Activated naive CD8-positive, alpha-beta T cell treated with anti-CD3 and anti-CD28 coated beads, Interleukin-2, amount 50 U/mL, for 16 hours (primary cell): Measurements from ENCODE around the gene KDF1.

Experiments
- DNase-seq: peaks from one replicate; pipeline ENCODE4 v3.0.0-alpha.2; 2020; ENCODE audit warnings: low read depth, low spot score

Gene KDF1

DNA sequence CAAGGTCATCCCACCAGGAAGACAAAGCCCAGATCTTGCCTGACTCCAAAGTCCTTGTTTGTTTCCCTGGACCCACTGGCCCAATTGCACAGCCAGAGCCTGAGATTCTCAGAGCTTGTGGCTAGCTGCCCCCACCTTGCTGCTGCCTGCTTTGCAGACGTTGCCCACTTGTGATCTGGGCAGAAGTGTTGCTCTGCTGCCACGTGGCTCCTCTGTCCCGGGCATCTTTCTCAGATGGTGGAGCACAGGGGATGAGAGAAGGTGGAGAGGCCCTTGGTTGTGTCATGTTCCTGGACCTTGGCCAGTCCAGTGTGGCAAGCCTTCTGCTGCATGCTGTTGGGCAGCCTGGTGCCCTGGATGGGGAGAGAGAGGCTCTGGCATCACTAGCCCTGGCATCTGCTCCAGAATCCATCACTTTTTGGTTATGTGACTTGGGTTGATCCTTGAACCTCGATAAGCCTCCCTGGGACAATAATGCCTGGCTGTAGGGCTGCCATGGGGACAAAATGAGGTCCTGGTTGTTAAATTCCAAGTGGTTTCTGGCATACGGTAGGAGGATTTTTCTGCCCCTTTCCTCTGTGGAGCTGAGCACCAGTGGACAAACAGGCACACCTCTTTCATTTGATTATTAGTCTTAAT is 44.9 kb downstream of the KDF1 start:
- no peak for DNase-seq

DNA sequence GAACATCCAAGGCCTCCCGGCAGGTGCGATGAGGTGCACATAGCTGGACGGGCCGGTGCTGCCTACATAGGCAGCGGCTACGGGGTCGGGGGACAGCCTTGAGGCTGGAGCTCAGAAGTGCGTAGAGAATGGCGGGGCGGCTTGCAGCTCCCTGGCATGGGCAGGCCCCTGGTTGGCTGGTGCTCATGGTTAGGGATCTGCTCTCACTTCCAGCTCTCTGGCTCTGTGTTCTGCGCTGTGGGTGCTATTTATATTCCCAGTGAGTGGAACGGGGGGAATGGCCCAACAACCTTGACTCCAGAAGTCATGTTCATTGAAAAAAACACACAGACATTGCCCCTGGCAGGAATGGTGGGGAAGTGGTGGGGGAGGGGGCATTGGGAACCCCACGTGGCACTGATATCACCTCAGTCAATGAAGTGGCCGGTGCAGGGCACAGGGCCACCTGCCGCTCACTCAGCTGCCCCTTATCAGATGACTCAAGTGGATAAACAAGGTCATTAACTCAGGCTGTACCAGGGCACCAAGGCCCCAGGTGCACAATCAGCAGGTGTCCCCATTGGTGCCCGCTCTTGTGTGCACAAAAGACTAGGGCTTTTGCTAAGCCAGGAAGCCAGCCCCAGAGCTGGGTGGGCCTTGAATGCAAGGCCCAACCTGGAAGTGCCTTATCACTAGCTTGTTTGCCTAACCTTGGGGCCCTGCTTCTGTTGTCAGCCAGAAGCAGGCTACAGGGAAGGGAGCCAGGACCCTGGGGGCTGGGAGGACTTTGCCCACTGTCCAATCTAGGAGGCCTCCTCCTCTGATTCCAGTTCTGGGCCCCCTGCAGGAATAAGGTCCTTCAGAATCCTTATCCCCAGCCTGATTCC is 46.3 kb downstream of the KDF1 start, which contains the start of gene NR0B2:
TSS of gene NR0B2 (minus strand) at position 222 of the 866 bp plus-strand sequence. CDS start at position 187, 35 bp downstream.
- no peak for DNase-seq

DNA sequence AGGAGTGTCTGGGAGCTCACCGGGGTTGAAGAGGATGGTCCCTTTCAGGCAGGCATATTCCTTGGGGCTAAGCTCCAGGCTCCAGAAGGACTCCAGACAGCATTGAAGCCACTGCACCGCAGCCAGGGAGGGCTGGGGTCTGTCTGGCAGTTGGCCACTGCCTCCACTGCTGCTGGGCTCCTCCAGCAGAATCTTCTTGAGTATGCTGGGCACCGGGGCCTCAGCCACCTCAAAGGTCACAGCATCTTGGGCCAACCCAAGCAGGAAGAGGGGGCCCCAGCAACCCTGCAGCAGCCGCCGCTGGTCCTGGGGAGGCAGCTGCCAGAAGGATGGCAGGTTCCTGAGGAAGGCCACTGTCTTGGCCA is 46.9 kb downstream of the KDF1 start:
- DNase-seq: no peak

DNA sequence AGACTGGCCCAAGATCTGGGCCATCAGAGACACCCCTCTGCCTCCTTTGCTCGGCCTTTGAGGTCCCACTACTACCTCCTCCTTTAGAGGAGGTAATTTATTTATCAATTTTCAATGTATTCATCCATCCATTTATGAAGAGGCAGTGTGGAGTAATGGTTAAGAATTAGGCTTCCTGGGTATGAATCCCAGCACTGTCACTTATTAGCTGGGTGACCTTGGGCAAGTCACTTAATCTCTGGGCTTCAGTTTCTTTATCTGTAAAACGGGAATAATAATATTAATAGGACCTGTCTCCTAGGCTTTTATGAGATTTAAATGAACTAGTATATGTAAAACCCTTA is 48.1 kb downstream of the KDF1 start:
- DNase-seq: no peak

DNA sequence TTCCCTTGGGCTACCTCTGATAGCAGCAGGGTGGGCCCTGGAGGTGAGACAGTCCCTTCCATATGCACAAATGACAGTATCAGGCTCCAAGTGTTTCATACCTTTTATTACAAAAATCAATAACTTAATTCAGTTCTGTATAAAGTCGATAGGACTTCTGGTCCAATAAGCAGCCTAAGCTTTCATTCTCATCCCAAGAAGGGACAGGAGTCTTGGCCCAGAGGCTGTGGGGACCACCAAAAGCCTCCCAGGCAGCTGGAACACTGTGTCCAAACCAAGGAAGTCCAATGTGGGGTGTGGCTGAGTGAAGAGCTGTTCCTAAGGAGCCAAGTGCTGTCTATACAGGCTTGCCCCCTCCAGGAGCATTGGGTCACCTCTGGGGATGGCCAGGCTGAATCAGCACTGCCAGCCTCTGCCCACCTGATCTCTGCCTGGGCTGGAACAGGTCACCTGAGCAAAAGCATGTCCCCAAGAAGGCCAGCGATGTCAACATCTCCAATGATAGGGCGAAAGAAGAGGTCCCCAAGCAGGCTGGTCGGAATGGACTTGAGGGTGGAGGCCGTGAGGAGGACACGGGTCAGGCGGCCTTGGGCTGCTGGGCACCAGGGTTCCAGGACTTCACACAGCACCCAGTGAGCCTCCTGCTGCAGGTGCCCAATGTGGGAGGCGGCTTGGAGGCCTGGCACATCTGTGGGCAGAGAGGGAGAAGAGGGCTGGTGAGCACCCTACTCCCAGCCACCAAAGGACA is 48.7 kb downstream of the KDF1 start:
- DNase-seq: no peak

DNA sequence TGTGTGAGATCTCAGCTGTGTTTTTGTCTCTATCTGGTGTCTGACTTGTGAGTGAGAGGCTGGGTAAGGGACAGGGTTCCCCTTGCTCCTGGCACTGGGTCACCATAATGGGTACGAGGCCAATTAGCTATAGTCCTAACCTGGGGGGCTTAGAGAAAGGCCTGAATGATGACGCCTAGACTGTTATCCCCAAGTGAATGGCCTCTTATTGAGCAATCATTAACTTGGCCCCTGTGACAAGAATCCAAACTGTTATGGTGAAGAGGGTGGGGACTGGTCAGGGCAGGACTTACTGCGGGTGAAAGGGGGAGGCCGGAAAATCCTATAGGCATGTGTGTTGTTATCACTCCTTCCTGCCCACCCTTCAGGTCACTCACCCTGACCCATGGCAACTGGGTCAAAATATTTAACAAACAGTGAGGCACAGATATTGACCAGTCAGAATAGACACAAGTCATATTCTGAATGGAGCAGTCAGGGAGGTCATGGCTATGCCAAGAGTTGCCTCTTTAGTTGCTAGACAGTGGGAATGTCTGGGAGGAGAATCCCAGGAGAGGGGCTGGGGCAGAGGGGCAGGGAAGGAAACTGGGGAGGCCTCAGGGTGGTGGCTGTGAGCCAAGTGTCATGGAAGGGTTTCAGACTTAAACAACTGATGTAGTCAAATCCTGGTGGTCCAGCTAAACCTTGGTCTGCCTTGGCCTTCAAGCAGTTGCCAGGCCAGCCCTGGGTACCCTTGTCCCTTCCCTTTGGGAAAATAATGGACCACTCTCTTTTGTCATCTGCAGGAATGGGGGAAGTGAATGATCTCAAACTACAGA is 49.7 kb downstream of the KDF1 start:
- DNase-seq: no peak

DNA sequence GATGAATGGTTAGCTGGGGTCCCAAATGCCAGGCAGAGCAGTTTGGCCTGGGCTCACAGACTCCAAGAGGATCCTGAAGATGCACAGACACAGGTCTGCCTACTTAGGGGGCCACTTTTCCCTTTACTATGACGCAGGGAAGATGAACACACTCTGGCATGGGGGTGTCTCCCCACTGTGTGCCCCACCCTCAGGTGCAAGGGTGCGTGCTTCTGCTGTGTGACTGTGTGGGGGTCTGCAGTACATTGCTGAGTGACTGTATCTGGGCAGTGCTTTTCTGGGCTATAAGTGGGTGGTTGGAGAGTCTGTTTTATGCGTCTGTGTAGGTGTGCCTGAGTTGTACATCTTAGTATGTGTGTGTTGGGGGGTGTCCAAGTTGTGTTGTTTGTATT is 50.3 kb downstream of the KDF1 start:
- DNase-seq: no peak

DNA sequence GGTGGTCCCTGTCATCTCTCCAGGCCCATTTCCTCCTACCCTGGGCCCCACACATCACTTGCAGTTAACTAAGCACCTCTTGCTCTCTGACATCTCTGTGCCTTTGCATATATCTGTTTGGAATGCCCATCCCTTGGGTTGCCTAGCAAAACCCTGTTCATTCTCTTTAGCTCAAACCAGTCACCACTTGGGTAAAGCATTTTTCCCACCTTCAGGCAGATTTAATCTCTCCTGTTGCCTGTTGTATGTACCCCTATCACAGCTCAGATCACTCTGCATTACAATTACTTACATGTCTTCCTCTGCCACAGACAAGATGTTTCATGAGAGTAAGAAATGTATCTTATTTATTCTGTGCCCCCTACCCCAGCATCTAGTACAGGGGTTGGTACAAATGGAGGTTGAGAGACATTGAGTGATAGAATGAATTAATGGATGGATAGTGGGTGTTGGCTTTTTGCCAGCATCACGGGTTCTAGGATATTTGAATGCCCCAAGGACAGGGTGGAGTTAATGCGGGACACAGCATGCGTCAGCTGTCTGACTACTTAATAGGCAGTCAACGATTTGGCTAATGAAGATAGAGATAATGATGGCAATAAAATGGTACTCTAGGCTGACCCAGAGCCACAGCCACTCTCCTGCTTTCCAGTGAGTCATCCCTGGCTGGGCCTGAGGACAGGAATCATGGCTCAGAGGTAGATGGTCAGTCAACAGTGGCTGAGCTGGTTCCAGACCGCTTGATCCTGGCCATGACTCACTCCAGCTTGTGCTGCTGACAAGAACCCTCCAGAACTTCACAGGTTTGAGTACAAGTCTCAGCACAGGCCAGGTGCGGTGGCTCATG is 53.0 kb downstream of the KDF1 start:
- DNase-seq: no peak

DNA sequence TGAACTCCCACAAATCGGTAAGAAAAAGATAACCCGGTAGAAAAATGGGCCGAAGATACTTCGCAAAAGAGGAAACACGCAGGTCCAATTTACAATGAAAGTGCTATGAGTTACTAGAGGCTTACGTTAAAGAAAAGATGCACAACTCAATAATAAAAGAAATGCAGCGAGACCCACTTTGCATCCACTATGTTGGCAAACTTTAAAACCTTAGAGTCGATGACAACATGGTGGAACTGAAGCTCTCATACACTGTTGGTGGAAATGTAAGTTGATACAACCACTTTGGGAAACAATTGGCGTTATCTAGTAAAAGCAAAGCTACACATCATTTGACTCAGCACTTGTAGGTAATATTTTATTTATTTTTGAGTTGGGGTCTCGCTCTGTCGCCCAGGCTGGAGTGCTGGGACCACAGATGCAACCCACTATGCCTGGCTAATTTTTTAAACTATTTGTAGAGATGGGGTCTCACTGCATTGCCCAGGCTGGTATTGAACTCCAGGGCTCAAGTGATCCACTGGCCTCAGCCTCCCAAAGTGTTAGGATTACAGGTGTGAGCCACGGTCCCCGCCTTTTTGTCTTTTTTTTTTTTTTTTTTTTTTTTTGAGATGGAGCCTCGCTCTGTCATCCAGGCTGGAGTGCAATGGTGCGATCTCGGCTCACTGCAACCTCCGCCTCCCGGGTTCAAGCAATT is 59.3 kb downstream of the KDF1 start:
- DNase-seq: no peak

DNA sequence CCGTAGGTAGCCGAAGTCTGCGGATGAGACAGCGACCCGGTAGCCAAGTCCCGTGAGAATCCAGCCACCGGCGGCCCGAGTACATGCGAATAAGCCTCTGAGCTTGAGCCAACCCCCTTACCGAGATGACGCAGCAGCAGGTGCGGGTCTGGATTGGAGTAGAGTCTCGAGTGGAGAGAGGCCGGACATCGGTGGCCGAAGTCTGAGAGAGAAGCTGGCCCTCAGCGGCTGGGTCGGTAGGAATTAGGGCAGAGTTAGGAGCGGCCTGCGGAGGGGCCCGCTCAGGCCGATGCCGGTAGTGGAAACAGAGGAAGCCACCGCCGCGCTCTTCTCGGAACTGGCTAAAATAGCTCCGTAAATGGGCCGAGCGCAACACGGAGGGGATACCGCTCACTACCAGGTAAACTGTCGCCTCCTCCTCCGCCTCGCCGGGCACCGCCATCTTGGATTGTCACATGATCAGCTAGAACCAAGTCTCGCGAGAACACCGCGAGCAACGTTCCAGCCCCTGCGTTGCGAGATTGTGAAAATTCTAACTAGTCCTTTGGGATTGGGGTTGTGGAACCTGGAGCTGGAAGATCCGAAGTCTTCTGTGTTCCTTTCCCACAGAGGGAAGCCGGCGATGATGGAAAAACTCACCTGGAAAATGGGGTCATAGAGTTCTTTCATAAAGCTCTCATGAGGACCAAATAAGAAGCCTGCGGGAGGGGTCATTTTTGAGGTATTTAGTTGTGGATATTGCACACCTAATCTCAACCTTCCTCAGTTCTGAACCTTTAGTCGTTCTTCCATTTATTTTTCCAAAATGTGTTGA is 60.1 kb downstream of the KDF1 start, which contains the start of gene GPATCH3:
TSS of gene GPATCH3 (minus strand) at position 467 of the 814 bp plus-strand sequence. CDS start at position 442, 25 bp downstream.
- DNase-seq: peak; percentile 77
